GM23338 (cell line): ENCODE results near the gene FNDC3A. TPM values are rescaled to one million over a fixed set of nuclear protein-coding genes. Genes with fewer than 3 reads are reported as not detected.

ENCODE experiments used
- ATAC-seq: fragments of 200-7000 bp; cut with Tn5 transposase; 3 replicates; pipeline ENCODE4 v1.9.1; 2020
- DNase-seq: peaks from one replicate; pipeline ENCODE4 v3.0.0-alpha.2; 2015; ENCODE audit warnings: low spot score
- H2AFZ ChIP-seq: fragments of 200-600 bp; sonication (generic); 2 replicates; pipeline ENCODE4 v1.8.0; 2016; ENCODE audit warnings: antibody characterized with exemption, mild to moderate bottlenecking, moderate library complexity
- H3F3A ChIP-seq: fragments of 200-600 bp; sonication (generic); replicated peaks from 2 replicates; pipeline ENCODE4 v1.8.0; 2017; ENCODE audit warnings: antibody characterized with exemption, mixed run types, low read depth
- H3K27ac ChIP-seq: fragments of 200-600 bp; sonication (generic); 2 replicates; pipeline ENCODE4 v1.6.1; 2016; ENCODE audit warnings: low read depth
- H3K27me3 ChIP-seq: fragments of 200-600 bp; sonication (generic); 2 replicates; pipeline ENCODE4 v1.8.0; 2016; ENCODE audit warnings: mild to moderate bottlenecking, mixed run types, moderate library complexity; ENCODE audit not compliant: insufficient read depth
- H3K36me3 ChIP-seq: fragments of 200-600 bp; sonication (generic); 2 replicates; pipeline ENCODE4 v1.8.0; 2016; ENCODE audit warnings: mild to moderate bottlenecking; ENCODE audit not compliant: insufficient read depth
- H3K4me1 ChIP-seq: fragments of 200-600 bp; sonication (generic); 2 replicates; pipeline ENCODE4 v1.8.0; 2016; ENCODE audit warnings: mild to moderate bottlenecking, moderate library complexity; ENCODE audit not compliant: insufficient read depth
- H3K4me2 ChIP-seq: fragments of 200-600 bp; sonication (generic); 2 replicates; pipeline ENCODE4 v1.7.1; 2017; ENCODE audit warnings: mixed run types
- H3K4me3 ChIP-seq: fragments of 200-600 bp; sonication (generic); 2 replicates; pipeline ENCODE4 v1.6.1; 2016; ENCODE audit warnings: mixed run types
- H3K79me2 ChIP-seq: fragments of 200-600 bp; sonication (generic); replicated peaks from 2 replicates; pipeline ENCODE4 v1.8.0; 2017; ENCODE audit warnings: mild to moderate bottlenecking; ENCODE audit not compliant: insufficient read depth
- H3K9me2 ChIP-seq: fragments of 200-600 bp; sonication (generic); 2 replicates; pipeline ENCODE4 v1.8.0; 2017; ENCODE audit not compliant: insufficient read depth
- H4K20me1 ChIP-seq: fragments of 200-600 bp; sonication (generic); replicated peaks from 2 replicates; pipeline ENCODE4 v1.8.0; 2017; ENCODE audit warnings: mild to moderate bottlenecking; ENCODE audit not compliant: insufficient read depth
- H3K27ac Mint-ChIP-seq: 2 replicates; pipeline ENCODE4 v1.8.0; 2020; ENCODE audit warnings: inconsistent platforms, mild to moderate bottlenecking, moderate library complexity, mixed read lengths
- H3K27me3 Mint-ChIP-seq: 3 replicates; pipeline ENCODE4 v1.8.0; 2022; ENCODE audit warnings: low read depth, mild to moderate bottlenecking, moderate library complexity, mixed read lengths, inconsistent platforms; ENCODE audit not compliant: insufficient read depth, poor library complexity
- H3K36me3 Mint-ChIP-seq: 3 replicates; pipeline ENCODE4 v1.8.0; 2021; ENCODE audit warnings: low read depth, mild to moderate bottlenecking, inconsistent platforms, moderate library complexity, mixed read lengths
- H3K4me1 Mint-ChIP-seq: 3 replicates; pipeline ENCODE4 v1.8.0; 2020; ENCODE audit warnings: mild to moderate bottlenecking, inconsistent platforms, mixed read lengths
- H3K4me3 Mint-ChIP-seq: 3 replicates; pipeline ENCODE4 v1.8.0; 2021; ENCODE audit warnings: moderate library complexity, mild to moderate bottlenecking, inconsistent platforms, mixed read lengths
- H3K9me3 Mint-ChIP-seq: 3 replicates; pipeline ENCODE4 v1.8.0; 2020; ENCODE audit warnings: moderate library complexity, mild to moderate bottlenecking, inconsistent platforms, mixed read lengths
- CREB1 ChIP-seq: fragments of 250-450 bp; sonication (Bioruptor Pico); IDR thresholded peaks from 2 replicates; pipeline ENCODE4 v1.5.0; 2020; ENCODE audit warnings: low read depth, mild to moderate bottlenecking, moderate library complexity
- EZH2 ChIP-seq: fragments of 200-600 bp; sonication (generic); IDR thresholded peaks from one replicate; pipeline ENCODE4 v1.8.0; 2017; ENCODE audit warnings: antibody characterized with exemption, mild to moderate bottlenecking, low read depth; ENCODE audit not compliant: unreplicated experiment
- JUNB ChIP-seq: IDR thresholded peaks from one replicate; pipeline ENCODE4 v1.6.1; 2016; ENCODE audit warnings: antibody characterized with exemption; ENCODE audit not compliant: unreplicated experiment
- NANOG ChIP-seq: IDR thresholded peaks from 2 replicates; pipeline ENCODE4 v1.6.1; 2016; ENCODE audit warnings: antibody characterized with exemption, borderline replicate concordance
- POLR2AphosphoS5 ChIP-seq: IDR thresholded peaks from 2 replicates; pipeline ENCODE4 v1.6.1; 2016; ENCODE audit warnings: antibody characterized with exemption, low read depth
- STAT1 ChIP-seq: IDR thresholded peaks from one replicate; pipeline ENCODE4 v1.6.1; 2016; ENCODE audit warnings: antibody characterized with exemption; ENCODE audit not compliant: unreplicated experiment
- ZNF114 ChIP-seq: fragments of 250-450 bp; sonication (Bioruptor Pico); IDR thresholded peaks from 2 replicates; pipeline ENCODE4 v1.5.0; 2020; ENCODE audit warnings: mild to moderate bottlenecking, moderate library complexity
- polyA plus RNA-seq: library from polyadenylated mRNA; unstranded; fragments of >200 nt; fragmentation: Nextera tagmentation; extraction: Ambion mirVana; gene quantifications from 2 replicates; pipeline ENCODE4 v1.2.1, GENCODE V29; 2016
- total RNA-seq: library from RNA; depleted of rRNA; stranded (reverse); fragments of >200 nt; shearing (Covaris generic); gene quantifications from 2 replicates; pipeline ENCODE4 v1.2.3, GENCODE V29; 2014
- TF ChIP-seq, protein P1 (sequence below): IDR thresholded peaks from one replicate; pipeline ENCODE4 v1.6.1; 2018; ENCODE audit warnings: antibody characterized with exemption; ENCODE audit not compliant: unreplicated experiment
- TF ChIP-seq, protein P2 (sequence below): fragments of 250-450 bp; sonication (Bioruptor Pico); IDR thresholded peaks from 2 replicates; pipeline ENCODE4 v1.5.0; 2020; ENCODE audit warnings: mild to moderate bottlenecking, moderate library complexity
- TF ChIP-seq, protein P3 (sequence below): IDR thresholded peaks from 2 replicates; pipeline ENCODE4 v1.6.1; 2016; ENCODE audit warnings: antibody characterized with exemption

Gene FNDC3A
- total and polyA plus RNA-seq, 2 experiments from 2014 or later: 10.3 to 31.1 TPM

DNA sequence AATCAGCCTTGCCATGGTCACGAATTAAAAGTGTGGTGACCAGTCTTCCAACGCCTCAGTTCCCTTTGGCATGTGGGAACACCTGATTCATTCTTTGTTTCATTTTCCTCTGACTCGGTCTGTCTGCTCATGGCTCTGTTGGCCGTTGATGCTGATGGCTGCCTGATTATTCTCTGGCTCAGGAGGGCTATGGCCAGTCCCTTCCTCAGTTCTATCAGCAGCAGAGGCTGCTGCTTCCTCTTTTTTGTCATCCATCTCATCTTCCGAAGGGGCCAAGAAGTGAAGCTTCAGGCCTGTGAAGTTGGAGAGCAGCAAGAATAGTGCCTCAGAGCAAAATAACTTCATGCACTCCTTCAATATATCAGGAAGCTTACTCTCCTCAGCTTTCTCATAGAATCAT is 235.0 kb downstream of the FNDC3A start:
- no peaks in the 10 kb centered on the region for H3K27me3 ChIP-seq
- H3K27ac ChIP-seq: no peak overlapping the region
- no peak overlapping the region for H3K27ac Mint-ChIP-seq
- peaks cover 15% of the 10 kb centered on the region for H3K4me1 ChIP-seq
- no peak for DNase-seq
- H3K4me3 Mint-ChIP-seq: no peak overlapping the region
- peaks cover 15% of the 10 kb centered on the region; the same call in 1 of the 2 replicates for H3K36me3 ChIP-seq
- ATAC-seq: no peak
- TF ChIP-seq, protein P1, sequence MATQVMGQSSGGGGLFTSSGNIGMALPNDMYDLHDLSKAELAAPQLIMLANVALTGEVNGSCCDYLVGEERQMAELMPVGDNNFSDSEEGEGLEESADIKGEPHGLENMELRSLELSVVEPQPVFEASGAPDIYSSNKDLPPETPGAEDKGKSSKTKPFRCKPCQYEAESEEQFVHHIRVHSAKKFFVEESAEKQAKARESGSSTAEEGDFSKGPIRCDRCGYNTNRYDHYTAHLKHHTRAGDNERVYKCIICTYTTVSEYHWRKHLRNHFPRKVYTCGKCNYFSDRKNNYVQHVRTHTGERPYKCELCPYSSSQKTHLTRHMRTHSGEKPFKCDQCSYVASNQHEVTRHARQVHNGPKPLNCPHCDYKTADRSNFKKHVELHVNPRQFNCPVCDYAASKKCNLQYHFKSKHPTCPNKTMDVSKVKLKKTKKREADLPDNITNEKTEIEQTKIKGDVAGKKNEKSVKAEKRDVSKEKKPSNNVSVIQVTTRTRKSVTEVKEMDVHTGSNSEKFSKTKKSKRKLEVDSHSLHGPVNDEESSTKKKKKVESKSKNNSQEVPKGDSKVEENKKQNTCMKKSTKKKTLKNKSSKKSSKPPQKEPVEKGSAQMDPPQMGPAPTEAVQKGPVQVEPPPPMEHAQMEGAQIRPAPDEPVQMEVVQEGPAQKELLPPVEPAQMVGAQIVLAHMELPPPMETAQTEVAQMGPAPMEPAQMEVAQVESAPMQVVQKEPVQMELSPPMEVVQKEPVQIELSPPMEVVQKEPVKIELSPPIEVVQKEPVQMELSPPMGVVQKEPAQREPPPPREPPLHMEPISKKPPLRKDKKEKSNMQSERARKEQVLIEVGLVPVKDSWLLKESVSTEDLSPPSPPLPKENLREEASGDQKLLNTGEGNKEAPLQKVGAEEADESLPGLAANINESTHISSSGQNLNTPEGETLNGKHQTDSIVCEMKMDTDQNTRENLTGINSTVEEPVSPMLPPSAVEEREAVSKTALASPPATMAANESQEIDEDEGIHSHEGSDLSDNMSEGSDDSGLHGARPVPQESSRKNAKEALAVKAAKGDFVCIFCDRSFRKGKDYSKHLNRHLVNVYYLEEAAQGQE: no peak
- TF ChIP-seq ZNF114: no peak
- TF ChIP-seq NANOG: no peak
- TF ChIP-seq POLR2AphosphoS5: no peak
- no peak overlapping the region for H2AFZ ChIP-seq
- H3K4me3 ChIP-seq: no peak overlapping the region
- no peak overlapping the region for H3K4me2 ChIP-seq
- 0 out of 2 replicates have a peak, but pooled peaks cover 2% of the 10 kb centered on the region for H3K9me2 ChIP-seq
- H3K4me1 Mint-ChIP-seq: peaks cover 15% of the 10 kb centered on the region
- H3F3A ChIP-seq: no peaks in the 10 kb centered on the region
- no peaks in the 10 kb centered on the region for H3K79me2 ChIP-seq
- peaks cover 18% of the 10 kb centered on the region; the same call in 1 of the 3 replicates for H3K36me3 Mint-ChIP-seq
- no peaks in the 10 kb centered on the region for H4K20me1 ChIP-seq
- H3K9me3 Mint-ChIP-seq: no peaks in the 10 kb centered on the region
- H3K27me3 Mint-ChIP-seq: peaks cover 6% of the 10 kb centered on the region

DNA sequence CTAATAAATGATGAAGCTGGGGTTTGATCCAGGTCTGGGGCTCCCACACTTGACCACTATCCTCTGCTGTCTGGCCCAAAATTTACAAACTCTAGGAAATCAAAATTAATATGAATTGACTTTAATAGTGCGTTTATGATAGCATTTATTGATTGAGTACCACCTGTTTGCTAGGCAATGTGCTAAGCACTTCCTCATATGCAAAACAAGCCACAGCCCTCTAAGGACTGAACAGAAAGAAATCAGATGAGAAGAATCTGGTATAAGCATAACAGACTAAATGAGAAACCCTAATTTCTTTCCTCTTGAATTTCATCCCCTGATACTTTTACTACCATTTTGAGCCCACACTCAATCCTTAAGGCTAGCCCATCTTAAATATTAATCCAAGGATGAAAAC is 237.8 kb downstream of the FNDC3A start:
- Histone ChIP-seq H3K36me3 (peaks cover 2% of the 10 kb centered on the region; the same call in 1 of the 2 replicates), H3K4me3 (no peak overlapping the region), H3K27me3 (peaks cover 28% of the 10 kb centered on the region), H3F3A (peaks cover 2% of the 10 kb centered on the region; the same call in 1 of the 2 replicates), H3K4me1 (peaks cover 15% of the 10 kb centered on the region), H4K20me1 (no peaks in the 10 kb centered on the region), H2AFZ (no peak overlapping the region), H3K4me2 (no peak overlapping the region), H3K27ac (no peak overlapping the region), H3K79me2 (no peaks in the 10 kb centered on the region), H3K9me2 (0 out of 2 replicates have a peak, but pooled peaks cover 2% of the 10 kb centered on the region)
- Mint-ChIP-seq H3K27me3 (peaks cover 33% of the 10 kb centered on the region), H3K4me3 (no peak overlapping the region; the same call in 2 of the 3 replicates), H3K4me1 (peaks cover 27% of the 10 kb centered on the region), H3K27ac (no peak overlapping the region), H3K36me3 (peaks cover 13% of the 10 kb centered on the region; the same call in 2 of the 3 replicates), H3K9me3 (no peaks in the 10 kb centered on the region)
- no peak for DNase-seq
- ATAC-seq: no peak
- no peak for TF ChIP-seq NANOG
- TF ChIP-seq STAT1: no peak
- TF ChIP-seq CREB1: no peak
- TF ChIP-seq EZH2: no peak
- TF ChIP-seq ZNF114: no peak
- TF ChIP-seq, protein P2, sequence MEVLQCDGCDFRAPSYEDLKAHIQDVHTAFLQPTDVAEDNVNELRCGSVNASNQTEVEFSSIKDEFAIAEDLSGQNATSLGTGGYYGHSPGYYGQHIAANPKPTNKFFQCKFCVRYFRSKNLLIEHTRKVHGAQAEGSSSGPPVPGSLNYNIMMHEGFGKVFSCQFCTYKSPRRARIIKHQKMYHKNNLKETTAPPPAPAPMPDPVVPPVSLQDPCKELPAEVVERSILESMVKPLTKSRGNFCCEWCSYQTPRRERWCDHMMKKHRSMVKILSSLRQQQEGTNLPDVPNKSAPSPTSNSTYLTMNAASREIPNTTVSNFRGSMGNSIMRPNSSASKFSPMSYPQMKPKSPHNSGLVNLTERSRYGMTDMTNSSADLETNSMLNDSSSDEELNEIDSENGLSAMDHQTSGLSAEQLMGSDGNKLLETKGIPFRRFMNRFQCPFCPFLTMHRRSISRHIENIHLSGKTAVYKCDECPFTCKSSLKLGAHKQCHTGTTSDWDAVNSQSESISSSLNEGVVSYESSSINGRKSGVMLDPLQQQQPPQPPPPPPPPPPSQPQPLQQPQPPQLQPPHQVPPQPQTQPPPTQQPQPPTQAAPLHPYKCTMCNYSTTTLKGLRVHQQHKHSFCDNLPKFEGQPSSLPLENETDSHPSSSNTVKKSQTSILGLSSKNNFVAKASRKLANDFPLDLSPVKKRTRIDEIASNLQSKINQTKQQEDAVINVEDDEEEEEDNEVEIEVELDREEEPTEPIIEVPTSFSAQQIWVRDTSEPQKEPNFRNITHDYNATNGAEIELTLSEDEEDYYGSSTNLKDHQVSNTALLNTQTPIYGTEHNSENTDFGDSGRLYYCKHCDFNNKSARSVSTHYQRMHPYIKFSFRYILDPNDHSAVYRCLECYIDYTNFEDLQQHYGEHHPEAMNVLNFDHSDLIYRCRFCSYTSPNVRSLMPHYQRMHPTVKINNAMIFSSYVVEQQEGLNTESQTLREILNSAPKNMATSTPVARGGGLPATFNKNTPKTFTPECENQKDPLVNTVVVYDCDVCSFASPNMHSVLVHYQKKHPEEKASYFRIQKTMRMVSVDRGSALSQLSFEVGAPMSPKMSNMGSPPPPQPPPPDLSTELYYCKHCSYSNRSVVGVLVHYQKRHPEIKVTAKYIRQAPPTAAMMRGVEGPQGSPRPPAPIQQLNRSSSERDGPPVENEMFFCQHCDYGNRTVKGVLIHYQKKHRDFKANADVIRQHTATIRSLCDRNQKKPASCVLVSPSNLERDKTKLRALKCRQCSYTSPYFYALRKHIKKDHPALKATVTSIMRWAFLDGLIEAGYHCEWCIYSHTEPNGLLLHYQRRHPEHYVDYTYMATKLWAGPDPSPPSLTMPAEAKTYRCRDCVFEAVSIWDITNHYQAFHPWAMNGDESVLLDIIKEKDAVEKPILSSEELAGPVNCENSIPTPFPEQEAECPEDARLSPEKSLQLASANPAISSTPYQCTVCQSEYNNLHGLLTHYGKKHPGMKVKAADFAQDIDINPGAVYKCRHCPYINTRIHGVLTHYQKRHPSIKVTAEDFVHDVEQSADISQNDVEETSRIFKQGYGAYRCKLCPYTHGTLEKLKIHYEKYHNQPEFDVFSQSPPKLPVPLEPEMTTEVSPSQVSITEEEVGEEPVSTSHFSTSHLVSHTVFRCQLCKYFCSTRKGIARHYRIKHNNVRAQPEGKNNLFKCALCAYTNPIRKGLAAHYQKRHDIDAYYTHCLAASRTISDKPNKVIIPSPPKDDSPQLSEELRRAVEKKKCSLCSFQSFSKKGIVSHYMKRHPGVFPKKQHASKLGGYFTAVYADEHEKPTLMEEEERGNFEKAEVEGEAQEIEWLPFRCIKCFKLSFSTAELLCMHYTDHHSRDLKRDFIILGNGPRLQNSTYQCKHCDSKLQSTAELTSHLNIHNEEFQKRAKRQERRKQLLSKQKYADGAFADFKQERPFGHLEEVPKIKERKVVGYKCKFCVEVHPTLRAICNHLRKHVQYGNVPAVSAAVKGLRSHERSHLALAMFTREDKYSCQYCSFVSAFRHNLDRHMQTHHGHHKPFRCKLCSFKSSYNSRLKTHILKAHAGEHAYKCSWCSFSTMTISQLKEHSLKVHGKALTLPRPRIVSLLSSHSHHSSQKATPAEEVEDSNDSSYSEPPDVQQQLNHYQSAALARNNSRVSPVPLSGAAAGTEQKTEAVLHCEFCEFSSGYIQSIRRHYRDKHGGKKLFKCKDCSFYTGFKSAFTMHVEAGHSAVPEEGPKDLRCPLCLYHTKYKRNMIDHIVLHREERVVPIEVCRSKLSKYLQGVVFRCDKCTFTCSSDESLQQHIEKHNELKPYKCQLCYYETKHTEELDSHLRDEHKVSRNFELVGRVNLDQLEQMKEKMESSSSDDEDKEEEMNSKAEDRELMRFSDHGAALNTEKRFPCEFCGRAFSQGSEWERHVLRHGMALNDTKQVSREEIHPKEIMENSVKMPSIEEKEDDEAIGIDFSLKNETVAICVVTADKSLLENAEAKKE: no peak
- no peak for TF ChIP-seq POLR2AphosphoS5
- TF ChIP-seq JUNB: no peak
- TF ChIP-seq, protein P3, sequence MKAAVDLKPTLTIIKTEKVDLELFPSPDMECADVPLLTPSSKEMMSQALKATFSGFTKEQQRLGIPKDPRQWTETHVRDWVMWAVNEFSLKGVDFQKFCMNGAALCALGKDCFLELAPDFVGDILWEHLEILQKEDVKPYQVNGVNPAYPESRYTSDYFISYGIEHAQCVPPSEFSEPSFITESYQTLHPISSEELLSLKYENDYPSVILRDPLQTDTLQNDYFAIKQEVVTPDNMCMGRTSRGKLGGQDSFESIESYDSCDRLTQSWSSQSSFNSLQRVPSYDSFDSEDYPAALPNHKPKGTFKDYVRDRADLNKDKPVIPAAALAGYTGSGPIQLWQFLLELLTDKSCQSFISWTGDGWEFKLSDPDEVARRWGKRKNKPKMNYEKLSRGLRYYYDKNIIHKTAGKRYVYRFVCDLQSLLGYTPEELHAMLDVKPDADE: no peak
